ENCODE data around the gene CRYBA2.

- TF ChIP-seq EZH2 (IDR thresholded peaks at IDR 0.05; ENCODE audit: insufficient read depth, poor library complexity, severe bottlenecking): no peak
- TF ChIP-seq EZH2phosphoT487 (IDR thresholded peaks at IDR 0.05; ENCODE audit: insufficient read depth, low read depth): no peak
Measured at GRCh38 chr2:218990612-218991011, 2.6 kb downstream of the CRYBA2 start.
